Fibroblast of skin of abdomen (primary cell): ENCODE measurements around the gene HECW1.
A peak's percentile ranks its signal among the peaks of the same experiment; 100 is the strongest.

Source experiments
- DNase-seq: peaks from one replicate; pipeline ENCODE4 v3.0.0-alpha.2; 2013

The HECW1 gene

DNA sequence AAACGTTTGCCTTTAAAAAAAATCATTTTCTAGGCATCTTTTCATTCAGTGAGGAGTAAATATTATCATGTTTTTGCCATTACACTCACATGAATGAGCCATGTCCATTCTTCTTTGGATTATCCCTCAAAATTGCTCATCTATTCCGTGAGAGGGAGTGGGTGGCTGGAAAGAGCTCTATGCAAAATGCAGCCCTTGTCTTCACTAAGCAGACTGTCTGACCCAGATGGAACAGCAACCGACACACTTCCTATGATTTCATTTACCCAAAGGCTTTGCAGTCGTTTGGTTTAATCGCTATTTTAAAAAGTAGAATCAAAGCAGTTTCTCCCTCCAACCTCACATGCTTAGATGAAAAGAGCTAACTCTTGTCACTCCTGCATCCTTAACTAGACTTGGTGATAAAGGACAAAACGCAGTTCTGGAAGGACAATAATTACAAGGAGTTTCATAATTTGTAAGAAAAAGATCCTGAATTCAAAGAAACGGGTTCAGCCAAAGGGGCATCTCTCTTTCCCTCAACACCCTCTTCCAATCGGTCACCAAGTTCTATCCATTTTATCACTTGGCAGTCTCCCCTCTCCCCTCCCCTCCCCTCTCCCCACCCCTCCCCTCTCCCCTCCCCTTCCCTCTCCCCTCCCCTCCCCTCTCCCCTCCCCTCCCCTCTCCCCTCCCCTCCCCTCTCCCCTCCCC lies 272.3 kb downstream of the HECW1 start:
- no peak for DNase-seq

DNA sequence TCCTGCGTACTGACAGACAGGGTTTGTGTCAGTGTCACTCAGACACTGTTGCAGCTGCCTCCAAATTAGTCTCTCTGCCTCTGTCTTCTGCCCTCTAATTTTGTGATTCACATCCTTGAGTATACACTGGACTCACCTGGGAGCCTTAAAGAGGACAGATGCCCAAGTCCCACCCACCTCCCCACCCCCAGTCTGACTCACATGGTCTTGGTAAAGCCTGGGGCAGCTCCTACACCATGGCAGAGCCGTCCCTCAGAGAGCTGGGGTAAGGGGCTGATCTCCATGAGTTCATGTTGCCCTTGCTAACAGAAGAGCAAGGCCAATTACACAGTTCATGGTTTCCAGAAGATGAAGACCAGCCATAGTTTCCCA lies 272.8 kb downstream of the HECW1 start:
- no peak for DNase-seq

DNA sequence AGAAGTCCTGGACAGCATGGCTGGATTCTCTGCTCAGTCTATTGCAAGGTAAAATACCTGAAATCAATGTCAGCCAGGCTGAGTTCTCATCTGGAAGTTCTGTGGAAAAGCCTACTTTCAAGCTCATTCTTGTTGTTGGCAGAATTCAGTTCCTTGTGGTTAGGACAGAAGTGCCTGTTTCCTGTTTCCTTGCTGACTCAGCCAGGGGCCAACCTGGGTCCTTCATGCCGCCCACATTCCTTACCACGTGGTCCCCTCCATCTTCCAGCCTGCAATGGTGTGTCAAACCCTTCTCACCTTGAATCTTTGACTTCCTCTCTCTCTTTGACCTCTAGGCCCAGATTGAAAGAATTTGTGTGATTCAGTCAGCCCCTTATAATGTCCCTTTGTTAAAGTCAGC lies 273.4 kb downstream of the HECW1 start:
- DNase-seq: peak; percentile 7

DNA sequence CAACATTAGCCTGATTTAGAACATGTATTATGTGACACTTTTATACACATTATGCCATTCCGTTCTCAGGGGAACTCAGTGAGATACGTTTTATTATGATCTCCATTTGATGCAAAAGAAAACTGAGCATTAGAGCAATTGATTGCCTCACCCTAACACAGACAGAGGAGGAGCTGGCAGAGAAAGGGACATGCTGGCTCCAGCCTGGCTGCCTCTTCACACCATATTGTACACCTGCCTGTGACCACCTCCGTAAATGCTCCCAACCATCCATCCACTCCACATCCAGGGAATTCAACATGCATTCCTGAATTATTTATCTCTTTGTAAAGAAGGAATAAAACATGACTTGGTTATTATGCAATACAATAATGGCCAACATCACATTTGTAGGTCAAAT lies 275.5 kb downstream of the HECW1 start:
- DNase-seq: no peak

DNA sequence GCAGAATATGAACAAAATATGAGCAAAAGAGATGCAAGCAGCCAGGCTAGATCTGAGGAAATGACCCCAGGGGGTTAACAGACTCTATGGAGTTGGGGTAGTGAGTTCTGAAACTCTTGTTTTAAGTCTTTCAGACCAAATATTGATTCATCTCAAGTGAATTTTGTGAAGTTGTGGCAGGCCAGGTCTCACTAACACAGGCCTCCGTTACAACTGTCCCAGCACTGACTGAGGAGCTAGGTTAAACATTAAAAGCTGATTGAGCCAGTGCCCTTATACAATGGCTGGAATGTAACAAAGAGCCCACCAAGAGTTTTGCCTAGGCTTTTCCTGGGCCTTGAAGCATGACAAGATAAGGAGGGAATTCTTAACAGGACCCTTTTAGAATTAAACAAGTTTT lies 278.1 kb downstream of the HECW1 start:
- no peak for DNase-seq

DNA sequence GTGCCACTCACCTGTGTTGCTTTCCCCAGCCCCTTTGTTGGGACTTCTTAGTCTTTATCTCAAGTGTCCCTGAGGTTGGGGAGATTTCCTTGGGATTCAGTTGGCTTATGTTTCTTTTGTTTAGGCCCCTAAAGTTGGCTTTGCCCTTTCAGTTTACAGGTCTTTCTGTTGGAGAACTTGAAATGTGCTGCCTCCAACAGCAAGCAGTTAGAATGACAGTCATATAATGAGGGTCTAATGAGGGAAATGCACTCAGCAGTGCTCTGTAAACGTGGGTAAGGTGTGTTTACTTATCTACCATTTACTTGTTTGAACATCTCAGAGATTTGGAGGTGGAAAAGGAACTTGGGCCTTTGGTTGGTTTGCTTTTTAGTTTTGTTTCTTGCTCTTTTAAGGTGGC lies 279.1 kb downstream of the HECW1 start:
- no peak for DNase-seq

DNA sequence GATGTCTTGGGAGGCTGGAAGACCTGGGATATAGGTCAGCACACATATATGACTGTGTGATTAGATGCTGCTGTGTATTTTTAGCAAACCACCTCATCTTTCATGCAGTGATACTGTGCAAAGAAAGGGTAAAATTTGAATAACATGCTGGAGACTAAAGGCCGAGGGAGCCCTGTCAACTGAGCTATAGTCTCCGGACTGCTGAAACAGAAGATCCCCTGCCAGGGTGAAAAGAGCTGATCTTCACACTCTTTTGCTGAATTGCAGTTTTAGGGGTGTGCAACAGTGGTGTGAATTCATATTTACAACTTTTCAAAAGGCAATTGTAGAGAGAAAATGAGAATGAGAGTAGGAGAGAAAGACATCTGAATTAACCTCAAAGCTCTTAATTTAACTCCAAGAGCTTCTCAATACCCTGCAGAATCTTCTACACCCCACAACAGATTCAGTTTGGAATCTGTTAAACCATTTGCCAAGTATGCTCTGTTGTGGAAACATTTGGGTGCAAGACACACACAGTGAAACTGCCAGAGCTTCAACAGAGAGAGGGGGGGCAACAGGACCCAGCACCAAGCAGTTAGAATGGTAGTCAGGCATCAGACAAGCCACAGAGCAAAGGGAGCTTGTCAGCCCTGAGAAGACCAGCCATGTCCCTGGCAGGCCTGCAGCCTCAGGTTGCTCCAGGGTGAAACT lies 280.3 kb downstream of the HECW1 start:
- DNase-seq: no peak

DNA sequence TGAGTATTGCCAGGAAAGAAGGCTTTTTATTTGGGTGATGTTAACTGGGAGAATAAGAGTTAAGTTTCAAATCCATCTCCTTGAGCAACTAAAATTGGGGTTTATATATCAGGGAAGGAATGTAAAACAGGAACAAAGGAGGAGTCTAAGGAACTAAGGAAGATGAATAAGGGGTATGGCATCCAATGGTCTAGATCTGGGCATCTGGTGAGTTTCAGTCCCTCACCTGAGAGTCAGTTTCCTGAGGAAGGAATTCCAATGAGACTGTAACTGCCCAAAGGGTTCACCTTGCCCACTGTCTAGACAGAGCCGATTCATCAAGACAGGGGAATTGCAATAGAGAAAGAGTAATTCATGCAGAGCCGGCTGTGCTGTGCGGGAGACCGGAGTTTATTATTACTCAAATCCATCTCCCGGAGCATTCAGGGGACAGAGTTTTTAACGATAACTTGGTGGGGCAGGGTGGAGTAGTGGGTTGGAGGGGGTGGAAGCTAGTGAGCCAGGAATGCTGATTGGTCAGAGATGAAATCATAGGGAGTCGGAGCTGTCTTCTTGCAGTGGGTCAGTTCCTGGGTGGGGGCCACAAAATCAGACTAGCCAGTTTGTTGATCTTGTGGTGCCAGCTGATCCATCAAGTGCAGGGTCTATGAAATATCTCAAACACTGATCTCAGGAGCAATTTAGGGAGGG lies 282.1 kb downstream of the HECW1 start:
- DNase-seq: no peak

DNA sequence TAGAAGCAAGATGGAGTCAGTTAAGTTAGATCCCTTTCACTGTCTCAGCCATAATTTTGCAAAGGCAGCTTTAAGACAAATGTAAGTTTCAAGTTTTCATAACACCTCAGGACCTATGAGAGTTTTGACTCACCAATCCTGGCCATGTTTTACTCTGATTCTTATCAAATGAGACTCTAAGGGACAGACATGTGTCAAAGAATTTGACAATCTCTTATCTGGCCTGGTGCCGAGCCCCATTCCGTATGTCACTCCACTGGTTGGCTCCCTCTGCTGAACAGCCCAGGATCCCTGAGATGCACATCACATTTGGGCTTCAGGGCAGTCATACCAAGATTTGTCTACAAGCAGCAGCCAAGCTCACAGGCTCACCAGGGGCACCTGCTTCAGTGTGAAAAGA lies 282.9 kb downstream of the HECW1 start:
- DNase-seq: no peak

DNA sequence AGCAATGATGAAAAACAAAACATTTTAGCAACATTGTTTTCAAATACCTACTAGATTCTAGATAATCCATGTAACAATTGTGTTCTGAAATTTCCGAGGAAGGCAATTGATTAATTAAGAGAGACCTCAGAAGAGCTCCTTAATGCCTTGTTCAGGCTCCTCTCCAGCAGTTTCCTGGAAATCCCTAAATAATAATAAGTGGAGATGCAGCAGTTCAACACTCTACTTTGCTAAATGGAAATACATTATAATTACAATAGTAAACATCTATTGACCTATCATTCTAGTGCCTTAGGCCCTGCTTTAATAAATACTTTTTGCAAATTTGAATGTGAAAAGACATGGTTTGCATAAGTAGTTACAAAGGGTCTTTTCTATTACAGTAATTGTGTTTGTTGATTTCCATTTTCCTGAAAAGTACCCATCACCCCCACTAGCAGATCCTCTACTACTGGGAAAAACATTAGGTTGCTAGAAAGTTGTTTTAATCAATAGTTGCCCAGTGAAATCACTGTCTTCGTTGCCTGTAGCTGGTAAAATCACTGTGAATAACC lies 283.8 kb downstream of the HECW1 start:
- DNase-seq: no peak

DNA sequence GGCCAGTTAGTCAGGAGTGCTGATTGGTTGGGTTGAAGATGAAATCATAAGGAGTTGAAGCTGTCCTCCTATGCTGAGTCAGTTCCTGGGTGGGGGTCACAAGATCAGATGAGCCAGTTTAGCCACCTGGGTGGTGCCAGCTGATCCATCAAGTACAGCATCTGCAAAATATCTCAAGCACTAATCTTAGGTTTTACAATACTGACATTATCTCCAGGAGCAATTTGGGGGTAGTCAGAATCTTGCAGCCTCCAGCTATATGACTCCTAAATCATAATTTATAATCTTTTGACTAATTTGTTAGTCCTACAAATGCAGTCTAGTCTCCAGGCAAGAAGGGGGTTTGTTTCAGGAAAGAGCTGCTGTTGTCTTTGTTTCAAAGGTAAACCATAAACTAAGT lies 286.4 kb downstream of the HECW1 start:
- DNase-seq: no peak

DNA sequence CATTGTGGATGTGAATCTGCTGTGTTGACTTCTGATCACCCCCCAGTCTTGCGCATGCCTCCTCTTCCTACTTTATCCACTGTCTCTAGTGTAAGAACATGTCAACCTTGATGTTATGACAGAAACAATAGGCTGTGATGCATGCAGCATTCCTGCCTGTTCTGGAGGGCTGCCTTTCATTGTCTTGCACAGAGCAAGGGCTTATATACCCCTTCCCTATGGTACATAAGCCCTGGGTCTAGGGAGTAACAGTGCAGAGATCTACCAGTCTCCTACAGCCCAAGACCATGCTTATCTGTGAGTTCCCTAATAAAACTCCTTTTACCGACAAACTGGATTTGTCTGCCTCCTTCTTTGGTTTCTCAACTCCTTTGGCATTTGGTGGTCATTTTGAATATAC lies 293.5 kb downstream of the HECW1 start:
- DNase-seq: no peak

DNA sequence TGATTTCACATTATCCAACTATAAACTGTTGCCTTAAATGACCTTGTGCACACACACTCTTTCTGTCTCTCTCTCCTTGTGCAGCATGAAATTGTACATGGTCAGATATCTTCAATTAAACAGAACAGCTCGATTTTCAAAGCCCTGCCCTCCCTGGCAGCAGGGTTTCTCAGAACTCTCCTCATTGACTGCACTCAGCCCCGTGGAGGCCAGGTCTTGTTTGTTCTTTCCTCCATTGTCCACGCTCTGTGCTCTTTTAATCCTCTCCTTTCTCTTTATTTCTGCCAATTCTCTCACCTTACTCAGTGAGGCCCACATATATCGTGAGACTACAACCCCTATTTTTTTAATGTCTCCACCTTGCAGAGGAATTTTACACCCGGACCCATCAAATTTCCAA lies 294.5 kb downstream of the HECW1 start:
- no peak for DNase-seq

DNA sequence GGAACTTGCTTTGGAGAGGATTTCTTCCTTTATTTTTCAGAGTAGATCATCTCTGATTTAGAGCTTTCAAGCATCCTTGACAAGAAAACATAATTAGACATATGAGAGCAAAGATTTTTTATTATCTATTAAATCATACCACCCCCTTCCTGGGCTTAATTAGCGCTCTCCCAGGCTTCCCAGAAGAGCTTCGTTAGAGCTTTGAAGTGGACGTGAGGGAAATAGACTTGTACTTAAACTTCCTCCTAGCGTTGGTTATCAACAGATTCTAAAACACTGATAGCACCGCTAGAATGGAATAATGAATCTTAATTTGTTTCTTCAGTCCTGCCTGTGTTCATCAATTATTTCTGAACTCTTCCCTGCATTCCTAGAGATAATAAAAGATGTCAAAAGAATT lies 296.5 kb downstream of the HECW1 start:
- no peak for DNase-seq

DNA sequence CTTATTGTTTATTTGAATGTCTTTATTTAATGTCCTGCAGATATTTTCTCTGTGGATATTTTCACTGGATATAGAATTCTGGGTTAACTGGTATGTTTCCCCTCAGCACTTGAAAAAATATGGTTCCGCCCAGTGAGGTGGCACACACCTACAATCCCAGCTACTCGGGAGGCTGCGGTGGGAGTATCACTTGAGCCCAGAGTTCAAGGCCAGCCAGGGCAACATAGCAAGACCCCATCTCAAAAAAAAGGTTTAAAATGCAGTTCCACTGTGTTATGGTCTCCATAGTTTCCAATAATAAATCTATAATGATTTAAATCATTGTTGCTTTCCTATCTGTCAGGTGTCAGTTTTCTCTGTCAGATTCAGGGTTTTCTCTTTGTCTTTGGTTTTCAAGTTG lies 305.0 kb downstream of the HECW1 start:
- DNase-seq: no peak

DNA sequence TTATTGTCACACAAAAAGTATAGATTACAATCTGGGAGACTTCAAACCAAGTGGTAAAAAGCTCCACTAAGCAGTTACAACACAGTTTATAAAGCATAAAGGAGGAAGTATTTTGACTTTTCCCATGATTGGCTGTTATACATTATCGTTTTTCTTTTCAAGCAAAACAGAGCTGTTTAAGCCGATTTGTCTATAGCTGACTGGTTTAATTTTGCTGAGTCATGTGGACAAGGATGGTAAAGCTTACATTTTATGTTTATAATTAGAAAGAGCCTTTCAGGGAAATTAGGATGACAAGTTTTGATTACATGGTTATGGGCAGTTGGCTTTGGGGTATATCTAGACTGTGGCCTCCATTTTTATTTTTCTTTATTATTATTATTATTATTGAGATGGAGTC lies 318.0 kb downstream of the HECW1 start:
- DNase-seq: no peak

DNA sequence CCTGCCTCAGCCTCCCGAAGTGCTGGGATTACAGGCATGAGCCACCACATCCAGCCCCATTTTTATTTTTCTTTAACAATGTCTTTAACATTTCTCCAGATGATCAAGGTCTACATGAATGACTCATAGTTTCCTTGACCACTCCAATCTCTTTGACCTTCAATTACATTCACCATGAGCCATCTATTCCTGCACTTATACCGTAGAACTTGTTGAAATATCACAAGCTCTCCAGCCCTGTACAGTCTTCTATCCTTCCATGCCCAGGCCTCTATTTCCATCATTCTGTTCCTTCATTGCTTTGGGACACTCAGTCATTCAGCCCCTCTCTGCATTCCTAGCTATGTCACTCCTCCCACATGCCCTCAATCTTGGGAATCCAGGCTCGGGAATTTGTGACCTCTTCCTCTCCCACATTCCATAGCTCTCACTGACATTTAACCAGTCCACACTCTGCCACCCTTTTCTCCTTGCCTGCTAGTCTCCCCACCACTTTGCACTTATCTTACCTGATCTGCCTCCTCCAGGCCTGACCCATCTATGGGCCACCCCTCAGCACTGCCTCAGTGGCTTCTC lies 318.7 kb downstream of the HECW1 start:
- DNase-seq: no peak

DNA sequence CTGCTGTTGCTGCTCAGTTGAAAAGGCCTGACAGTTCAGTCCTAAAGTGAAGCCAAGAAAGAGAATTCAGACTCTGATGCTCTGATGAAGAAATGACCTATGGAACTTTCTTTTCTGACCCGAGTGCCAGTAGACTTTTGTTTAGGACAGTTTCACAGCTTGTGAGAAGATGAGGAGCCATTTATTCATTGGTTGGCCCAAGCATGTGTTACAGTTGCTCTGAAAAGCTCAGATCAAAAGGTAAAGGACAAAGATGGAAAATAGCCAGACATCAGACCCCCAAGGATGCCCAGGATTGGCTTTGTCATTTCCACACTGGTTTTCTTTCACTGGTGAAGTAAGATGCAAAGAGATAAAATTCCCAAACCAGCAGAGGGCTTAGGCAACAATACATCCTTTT lies 321.2 kb downstream of the HECW1 start:
- DNase-seq: no peak

DNA sequence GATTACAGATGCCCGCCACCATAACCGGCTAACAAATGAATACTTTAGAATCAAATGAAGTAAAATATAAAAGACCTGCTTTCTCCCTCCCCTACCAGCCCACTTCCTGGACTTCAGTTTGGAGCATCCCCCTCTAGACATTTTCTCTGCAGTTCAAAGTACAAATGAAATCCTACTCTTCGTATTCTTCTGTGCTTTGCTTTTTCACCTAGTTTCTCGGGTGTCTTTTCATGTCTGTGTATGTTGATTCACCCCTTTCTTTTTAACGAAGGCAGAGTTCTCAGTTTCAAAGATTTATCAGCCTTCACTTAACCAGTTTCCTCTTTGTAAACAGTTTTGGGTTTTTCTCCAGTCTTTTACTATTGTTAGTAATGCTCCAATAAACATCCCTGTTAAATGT lies 324.6 kb downstream of the HECW1 start:
- no peak for DNase-seq

DNA sequence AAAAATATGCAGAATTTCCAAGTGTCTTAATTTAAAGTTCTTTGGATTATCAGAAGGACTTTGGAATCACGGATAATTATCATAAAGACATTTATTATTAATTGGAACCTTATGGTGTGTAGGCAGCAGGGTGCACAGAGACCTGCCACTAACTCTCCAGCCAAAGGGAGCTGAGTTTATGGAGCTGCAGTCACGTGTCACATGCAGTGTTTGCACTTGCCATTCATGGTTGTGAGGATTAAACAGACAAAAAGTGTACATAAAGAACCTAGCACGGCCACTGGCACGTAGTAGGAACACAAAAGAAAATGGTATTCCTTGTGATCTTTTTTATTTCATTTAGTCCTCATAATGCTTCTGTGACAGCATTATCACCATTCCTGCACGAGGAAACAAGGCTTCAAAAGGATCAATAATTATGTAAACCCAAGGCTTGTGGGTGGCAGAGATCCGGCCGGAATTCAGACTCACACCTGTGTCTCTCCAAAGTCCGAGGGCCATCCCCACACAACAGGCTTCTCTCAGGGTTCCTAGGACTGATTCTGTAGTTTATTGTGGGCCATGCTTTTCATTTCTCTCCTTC lies 326.5 kb downstream of the HECW1 start:
- DNase-seq: no peak

DNA sequence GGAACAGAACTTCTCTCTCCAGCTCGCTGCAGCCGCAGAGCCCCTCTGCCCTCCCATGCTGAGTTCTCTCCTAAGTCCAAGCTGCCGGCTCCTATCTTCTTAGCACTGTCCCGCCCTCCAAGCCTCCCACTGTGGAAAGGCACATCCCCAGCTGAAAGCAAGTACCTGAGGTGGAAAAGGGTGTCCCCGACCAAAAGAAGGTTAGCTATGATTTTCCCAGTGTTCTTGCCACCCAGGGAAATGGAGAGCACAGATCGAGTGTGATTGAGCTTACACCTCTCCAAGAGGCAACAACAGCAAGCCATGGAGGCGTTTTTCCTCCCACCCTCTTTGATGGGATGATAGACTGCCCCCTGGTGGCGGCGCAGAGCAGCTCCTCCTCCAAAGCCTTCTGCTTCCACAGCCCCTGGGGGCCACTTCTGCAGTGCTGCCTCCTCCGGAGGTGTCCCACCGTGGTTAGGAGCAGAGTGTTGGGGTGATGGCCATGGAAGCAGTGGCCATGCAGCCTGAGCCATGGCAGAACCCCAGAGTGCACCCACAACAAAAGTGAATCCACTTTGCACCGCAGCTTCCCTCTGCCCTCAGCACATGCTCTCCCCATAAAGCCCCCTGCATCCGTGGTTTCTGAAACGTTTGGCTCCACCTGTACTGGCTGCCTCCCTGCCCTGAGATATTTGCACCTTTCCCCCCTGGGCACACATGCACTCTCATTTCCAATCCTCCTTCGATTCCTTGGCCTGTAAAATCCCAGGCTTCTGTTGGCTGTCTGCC lies 327.4 kb downstream of the HECW1 start:
- peak; percentile 44 for DNase-seq
